Fibroblast of the aortic adventitia (primary cell): ENCODE data around the gene CROCC2. TPM values are rescaled to one million over a fixed set of nuclear protein-coding genes. Genes with fewer than 3 reads are reported as not detected.

ENCODE experiments used
- DNase-seq: peaks from one replicate; pipeline ENCODE4 v3.0.0-alpha.2; 2010; ENCODE audit warnings: low read depth
- H3K4me3 ChIP-seq: 2 replicates; pipeline ENCODE4 v1.5.1; 2011; ENCODE audit warnings: low read depth, mild to moderate bottlenecking, control low read depth, low read length, moderate library complexity
- CTCF ChIP-seq: IDR thresholded peaks from 2 replicates; pipeline ENCODE4 v1.5.1; 2011; ENCODE audit warnings: mild to moderate bottlenecking, low read length, control low read depth, inconsistent platforms; ENCODE audit not compliant: insufficient read depth
- total RNA-seq: library from RNA; depleted of rRNA; stranded (reverse); fragments of >200 nt; gene quantifications from 2 replicates; pipeline ENCODE4 v1.2.3, GENCODE V29; 2012; ENCODE audit warnings: low replicate concordance

CROCC2 gene
- total RNA-seq, 1 donor = under 0.01 TPM

GRCh38 chr2:240956935-240957655, 51.0 kb downstream of the CROCC2 start:
- no peak for DNase-seq
- TF ChIP-seq CTCF = no peak
- H3K4me3 ChIP-seq = no peak overlapping the region

- no peak for DNase-seq
- no peak for TF ChIP-seq CTCF
- no peak overlapping the region for H3K4me3 ChIP-seq
Measured at GRCh38 chr2:240957656-240958365, 51.7 kb downstream of the CROCC2 start.

DNA sequence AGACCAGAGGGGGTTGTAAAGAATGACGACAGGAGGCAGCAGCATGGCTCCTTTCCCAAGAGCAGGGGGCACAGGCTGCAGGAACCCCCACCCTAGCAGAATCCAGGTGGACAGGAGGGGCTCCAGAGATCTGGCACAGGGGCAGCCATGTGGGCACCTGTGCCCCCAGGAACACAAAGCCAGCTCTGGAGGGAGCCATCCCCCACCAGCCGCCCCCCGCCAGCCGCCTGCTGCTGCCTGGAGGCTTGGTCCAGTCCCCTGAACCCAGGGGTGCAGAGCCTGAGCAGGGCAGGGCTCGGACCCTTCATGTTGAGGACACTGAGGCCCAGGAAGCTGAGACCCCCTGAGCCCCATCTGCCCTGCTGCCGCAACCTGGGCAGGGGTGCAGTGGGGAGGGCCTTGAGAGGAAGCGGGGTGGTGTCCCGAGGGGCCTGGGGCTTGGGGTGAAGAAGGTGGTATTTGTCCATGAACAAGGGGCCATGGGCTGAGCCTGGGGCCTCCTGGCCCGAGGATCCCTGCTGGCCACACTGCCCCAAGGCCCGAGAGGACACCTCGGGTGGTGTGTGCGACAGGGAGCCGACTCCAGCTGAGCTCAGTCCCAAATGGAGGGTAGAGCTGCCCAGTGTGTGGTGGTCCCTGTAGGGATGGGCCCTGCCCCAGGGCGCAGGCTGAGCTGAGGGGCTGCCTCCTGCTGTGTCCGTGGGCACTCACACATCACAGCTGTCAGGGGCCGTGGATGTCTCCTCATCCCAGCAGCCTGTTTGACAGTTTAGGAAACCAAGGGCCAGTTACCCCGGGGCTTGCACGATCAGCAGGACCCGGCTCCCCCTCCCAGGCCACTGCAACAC, 52.5 kb downstream of the CROCC2 start:
- no peak for DNase-seq
- no peak overlapping the region for H3K4me3 ChIP-seq
- no peak for TF ChIP-seq CTCF

DNA sequence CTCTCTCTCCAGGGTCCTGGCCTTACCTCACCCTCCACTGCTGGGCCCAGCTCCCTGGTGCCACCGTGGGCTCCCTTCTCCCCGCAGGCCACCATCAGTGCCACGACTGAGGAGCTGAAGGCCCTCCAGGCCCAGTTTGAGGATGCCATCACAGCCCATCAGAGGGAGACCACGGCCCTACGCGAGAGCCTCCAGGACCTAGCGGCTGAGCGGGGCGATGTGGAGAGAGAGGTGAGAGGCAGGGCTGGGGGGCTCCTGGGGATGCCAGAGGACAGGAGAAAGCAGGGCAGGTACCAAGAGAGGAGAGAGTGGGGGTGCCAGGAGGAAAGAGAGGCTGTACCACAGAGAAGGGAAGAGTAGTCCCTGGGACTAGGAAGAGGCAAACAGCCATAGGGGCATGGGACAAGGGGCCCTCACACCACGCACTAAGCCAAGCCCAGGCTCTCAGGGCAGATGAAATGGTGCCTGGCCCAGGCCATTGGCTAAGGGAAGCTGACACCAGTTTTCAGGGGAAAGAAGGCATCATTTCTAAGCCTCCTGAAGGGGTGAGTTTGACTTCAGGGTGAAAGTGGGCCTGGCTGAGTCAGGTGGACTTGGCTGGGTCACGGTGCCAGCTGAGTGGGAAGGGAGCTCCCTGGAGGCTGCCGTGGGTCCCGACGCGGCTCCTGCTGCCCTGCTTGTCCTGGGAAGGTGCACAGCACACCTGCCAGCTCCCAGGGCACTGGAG, 53.2 kb downstream of the CROCC2 start:
- no peak for DNase-seq
- no peak for TF ChIP-seq CTCF
- no peak overlapping the region for H3K4me3 ChIP-seq

GRCh38 chr2:240959941-240960308, 53.8 kb downstream of the CROCC2 start:
- no peak for TF ChIP-seq CTCF
- H3K4me3 ChIP-seq = no peak overlapping the region
- no peak for DNase-seq

GRCh38 chr2:240960309-240960970, 54.3 kb downstream of the CROCC2 start:
- DNase-seq = peak; percentile 43
- TF ChIP-seq CTCF = no peak

More at GRCh38 chr2:240960309-240960970, 54.3 kb downstream of the CROCC2 start:
- H3K4me3 ChIP-seq = no peak overlapping the region
